Measurements from ENCODE around the gene TSPAN19.
A peak's percentile ranks its signal among the peaks of the same experiment; 100 is the strongest.
"Not testable (repeated sequence)": the region's sequence is repeated elsewhere in the genome, so short reads cannot be mapped to it uniquely, and the experiment has no call there.

The TSPAN19 gene

GRCh38 chr12:85036234-85036707 is at the start of gene TSPAN19, which contains the start of gene LRRIQ1:
TSPAN19 (minus strand) TSS chr12:85036277; CDS start chr12:85029946, 6,331 bp downstream.
LRRIQ1 (plus strand) TSS chr12:85036351; CDS start chr12:85038177, 1,826 bp downstream.
- DNase-seq: peak; percentile 99

GRCh38 chr12:85085066-85085465 is 49.0 kb upstream of the TSPAN19 start:
- DNase-seq: no peak

- peak; percentile 83 for DNase-seq
Observed at GRCh38 chr12:85076688-85077430, 40.8 kb upstream of the TSPAN19 start.

GRCh38 chr12:85072826-85073225 is 36.7 kb upstream of the TSPAN19 start:
- no peak for DNase-seq

GRCh38 chr12:85065837-85066482 is 29.9 kb upstream of the TSPAN19 start:
- peak; percentile 45 for DNase-seq

GRCh38 chr12:85060916-85061315 is 24.8 kb upstream of the TSPAN19 start:
- no peak for DNase-seq

GRCh38 chr12:85059594-85059993 is 23.5 kb upstream of the TSPAN19 start:
- no peak for DNase-seq

- no peak for DNase-seq
Observed at GRCh38 chr12:85058339-85058738, 22.3 kb upstream of the TSPAN19 start.

GRCh38 chr12:85057370-85057963 is 21.4 kb upstream of the TSPAN19 start:
- DNase-seq: peak; percentile 81

GRCh38 chr12:85043829-85044228 is 7.8 kb upstream of the TSPAN19 start:
- DNase-seq: no peak

- DNase-seq: no peak
Observed at GRCh38 chr12:85041395-85041794, 5.3 kb upstream of the TSPAN19 start.

GRCh38 chr12:85036733-85037132 is 656 bp upstream of the TSPAN19 start:
- DNase-seq: peak; percentile 29

- peak; percentile 77 for DNase-seq
Observed at GRCh38 chr12:85029456-85029855, 6.6 kb downstream of the TSPAN19 start.

- no peak for DNase-seq
Observed at GRCh38 chr12:85018098-85018497, 18.0 kb downstream of the TSPAN19 start.

- no peak for DNase-seq
Observed at GRCh38 chr12:85017618-85018017, 18.5 kb downstream of the TSPAN19 start.

- no peak for DNase-seq
Observed at GRCh38 chr12:85017133-85017532, 18.9 kb downstream of the TSPAN19 start.

- DNase-seq: no peak
Observed at GRCh38 chr12:85016413-85016812, 19.7 kb downstream of the TSPAN19 start.

- DNase-seq: no peak
Observed at GRCh38 chr12:85007836-85008235, 28.2 kb downstream of the TSPAN19 start.

GRCh38 chr12:85006206-85006605 is 29.9 kb downstream of the TSPAN19 start:
- DNase-seq: peak; percentile 67

GRCh38 chr12:85005615-85006014 is 30.5 kb downstream of the TSPAN19 start:
- DNase-seq: no peak

- not testable (repeated sequence) for DNase-seq
Observed at GRCh38 chr12:85005047-85005446, 31.0 kb downstream of the TSPAN19 start.

- peak; percentile 81 for DNase-seq
Observed at GRCh38 chr12:85004204-85004603, 31.9 kb downstream of the TSPAN19 start.

GRCh38 chr12:85002778-85003296 is 33.2 kb downstream of the TSPAN19 start:
- no peak for DNase-seq

- DNase-seq: no peak
Observed at GRCh38 chr12:85000729-85001128, 35.3 kb downstream of the TSPAN19 start.
